Ascending aorta (tissue), 2 donors: ENCODE results near the gene BNC2. TPM values are rescaled to one million over a fixed set of nuclear protein-coding genes. Genes with fewer than 3 reads are reported as not detected.

Experiments used
- DNase-seq, 2 donors: peaks; one replicate each; pipeline ENCODE4 v3.0.0-alpha.2; 2019; ENCODE audit warnings: low spot score in 2 of 2
- H3K27ac ChIP-seq, 2 donors: fragments of 200-600 bp; sonication (generic); one replicate each; pipeline ENCODE4 v1.5.1; 2016 to 2017; ENCODE audit warnings: mild to moderate bottlenecking in 1 of 2
- H3K27me3 ChIP-seq: fragments of 200-600 bp; sonication (generic); one replicate; pipeline ENCODE4 v1.5.1; 2017
- H3K36me3 ChIP-seq, 2 donors: fragments of 200-600 bp; sonication (generic); one replicate each; pipeline ENCODE4 v1.5.1; 2016
- H3K4me1 ChIP-seq, 2 donors: fragments of 200-600 bp; sonication (generic); one replicate each; pipeline ENCODE4 v1.5.1; 2016 to 2017; ENCODE audit warnings: mild to moderate bottlenecking in 1 of 2
- H3K4me3 ChIP-seq, 2 donors: fragments of 200-600 bp; sonication (generic); one replicate each; pipeline ENCODE4 v1.5.1; 2016 to 2017; ENCODE audit warnings: mild to moderate bottlenecking in 1 of 2
- H3K9me3 ChIP-seq, 2 donors: fragments of 200-600 bp; sonication (generic); one replicate each; pipeline ENCODE4 v1.5.1; 2016
- intact Hi-C: fragments of 100-400 bp; cut with DNase I; formaldehyde crosslinking; loops from one replicate; pipeline ENCODE4 v1.15.1; 2023
- total RNA-seq: library from RNA; depleted of rRNA; stranded (reverse); fragments of >200 nt; gene quantifications from one replicate; pipeline ENCODE4 v1.1.0, GENCODE V29; 2016
- TF ChIP-seq, protein P1 (sequence below), 3 experiments: fragments of 200-600 bp in 2 of 3; fragments of 450-650 bp in 1 of 3; sonication (generic) in 2 of 3; IDR thresholded peaks; one replicate each; pipeline ENCODE4 v1.5.1; 2016 to 2019; ENCODE audit warnings: antibody characterized with exemption in 3 of 3, mild to moderate bottlenecking in 1 of 3, moderate library complexity in 1 of 3

Gene BNC2
- total RNA-seq, 1 donor from 2014 or later = 25.5 TPM

DNA sequence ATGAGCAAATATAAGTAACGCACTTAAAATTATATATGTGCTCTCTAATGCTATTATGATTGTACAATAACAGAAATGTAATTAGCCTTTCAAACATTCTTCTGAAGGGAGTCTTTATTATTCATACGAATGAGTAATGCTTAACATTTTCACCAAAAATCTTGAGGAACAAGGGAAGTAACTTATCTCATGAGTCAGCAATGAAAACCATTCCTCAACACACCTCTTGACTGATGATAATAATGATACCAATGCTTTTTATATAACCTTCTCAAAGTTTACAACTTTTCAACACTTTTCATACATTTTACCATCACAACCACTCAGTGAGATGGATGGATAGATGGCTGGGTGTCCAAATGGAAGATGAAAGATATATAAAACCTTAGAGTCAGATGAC lies 369.3 kb downstream of the BNC2 start:
- peaks cover 0 to 2% of the 10 kb centered on the region in 2 donors for H3K4me1 ChIP-seq
- DNase-seq = no peak
- intact Hi-C loops = loop anchor here (10.0 kb wide), 1 partner anchor 74 kb away; no protein-coding TSS in a partner anchor
- no peaks in the 10 kb centered on the region for H3K36me3 ChIP-seq
- H3K27ac ChIP-seq = no peak overlapping the region
- no peak overlapping the region for H3K4me3 ChIP-seq
- H3K27me3 ChIP-seq = no peaks in the 10 kb centered on the region
- H3K9me3 ChIP-seq = no peaks in the 10 kb centered on the region
- TF ChIP-seq, protein P1, sequence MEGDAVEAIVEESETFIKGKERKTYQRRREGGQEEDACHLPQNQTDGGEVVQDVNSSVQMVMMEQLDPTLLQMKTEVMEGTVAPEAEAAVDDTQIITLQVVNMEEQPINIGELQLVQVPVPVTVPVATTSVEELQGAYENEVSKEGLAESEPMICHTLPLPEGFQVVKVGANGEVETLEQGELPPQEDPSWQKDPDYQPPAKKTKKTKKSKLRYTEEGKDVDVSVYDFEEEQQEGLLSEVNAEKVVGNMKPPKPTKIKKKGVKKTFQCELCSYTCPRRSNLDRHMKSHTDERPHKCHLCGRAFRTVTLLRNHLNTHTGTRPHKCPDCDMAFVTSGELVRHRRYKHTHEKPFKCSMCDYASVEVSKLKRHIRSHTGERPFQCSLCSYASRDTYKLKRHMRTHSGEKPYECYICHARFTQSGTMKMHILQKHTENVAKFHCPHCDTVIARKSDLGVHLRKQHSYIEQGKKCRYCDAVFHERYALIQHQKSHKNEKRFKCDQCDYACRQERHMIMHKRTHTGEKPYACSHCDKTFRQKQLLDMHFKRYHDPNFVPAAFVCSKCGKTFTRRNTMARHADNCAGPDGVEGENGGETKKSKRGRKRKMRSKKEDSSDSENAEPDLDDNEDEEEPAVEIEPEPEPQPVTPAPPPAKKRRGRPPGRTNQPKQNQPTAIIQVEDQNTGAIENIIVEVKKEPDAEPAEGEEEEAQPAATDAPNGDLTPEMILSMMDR (IDR thresholded peaks at IDR 0.05) = no peak

DNA sequence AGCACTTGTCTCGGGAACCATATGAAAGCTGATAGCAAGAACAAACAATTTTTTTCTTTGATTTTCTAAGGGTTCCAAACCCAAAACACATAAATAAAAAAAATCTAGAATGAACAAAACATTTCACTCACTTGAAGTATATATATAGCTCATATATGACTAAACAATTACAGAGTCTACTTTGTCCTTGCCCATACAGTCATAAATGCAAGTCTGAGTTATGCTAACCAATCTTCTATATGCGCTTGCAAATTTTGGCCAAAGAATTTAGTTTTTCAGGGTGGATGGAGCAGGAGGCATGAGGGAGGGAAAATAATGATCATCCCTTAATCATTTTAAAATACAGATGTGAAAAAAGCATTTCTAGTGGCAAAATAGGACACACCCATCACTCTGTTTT lies 370.1 kb downstream of the BNC2 start:
- Histone ChIP-seq H3K27me3 (no peaks in the 10 kb centered on the region), H3K9me3 (no peaks in the 10 kb centered on the region), H3K36me3 (no peaks in the 10 kb centered on the region), H3K4me3 (no peak overlapping the region), H3K4me1 (peaks cover 0 to 2% of the 10 kb centered on the region in 2 donors), H3K27ac (no peak overlapping the region)
- intact Hi-C loops = loop anchor here (10.0 kb wide), 1 partner anchor 74 kb away; no protein-coding TSS in a partner anchor
- DNase-seq = no peak
- TF ChIP-seq, protein P1 (IDR thresholded peaks at IDR 0.05) = no peak

DNA sequence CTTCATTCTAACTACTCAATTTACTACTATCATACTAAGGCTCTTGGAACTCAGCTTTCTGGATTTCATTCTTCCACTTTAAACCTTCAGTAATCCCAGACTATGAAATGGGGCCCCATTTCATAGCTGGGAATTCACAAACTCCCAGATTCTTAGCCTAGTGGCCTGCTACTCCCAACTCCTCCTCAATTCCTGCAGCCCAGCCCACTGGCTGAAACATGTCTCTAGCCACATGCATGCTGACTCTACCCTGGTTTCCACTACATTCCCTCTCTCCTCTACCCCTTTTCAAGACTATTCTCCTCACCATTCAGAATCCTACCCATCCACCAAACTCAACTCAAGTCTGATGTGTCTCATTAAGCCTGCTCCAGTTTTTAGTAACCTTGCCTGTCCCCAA lies 370.6 kb downstream of the BNC2 start:
- DNase-seq = no peak
- H3K4me1 ChIP-seq = peaks cover 0 to 2% of the 10 kb centered on the region in 2 donors
- no peak overlapping the region for H3K4me3 ChIP-seq

DNA sequence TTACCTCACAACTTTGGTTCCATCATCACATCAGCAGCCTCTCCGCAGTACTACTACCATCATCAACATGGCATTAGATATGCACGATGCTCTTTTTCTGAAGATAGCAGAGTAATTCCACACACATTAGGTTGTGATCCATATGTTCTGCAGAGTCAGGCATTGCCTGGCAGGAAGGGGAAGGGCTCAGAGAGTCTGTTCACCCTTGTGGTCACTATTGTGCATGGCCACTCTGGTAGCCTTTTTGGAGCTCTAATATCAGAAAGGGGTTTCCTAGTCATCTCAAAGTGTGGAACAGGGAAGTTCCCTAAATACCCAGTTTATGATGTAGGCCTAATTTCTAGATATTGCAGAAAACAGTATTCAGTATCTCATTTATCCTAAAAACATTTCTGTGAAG lies 373.6 kb downstream of the BNC2 start:
- Histone ChIP-seq H3K27ac (no peak overlapping the region), H3K4me3 (no peak overlapping the region), H3K4me1 (no peaks in the 10 kb centered on the region)

More for the DNA sequence above, 370.6 kb downstream of the BNC2 start:
- H3K27me3 ChIP-seq = no peaks in the 10 kb centered on the region
- H3K9me3 ChIP-seq = no peaks in the 10 kb centered on the region
- H3K36me3 ChIP-seq = no peaks in the 10 kb centered on the region
- no peak overlapping the region for H3K27ac ChIP-seq
- intact Hi-C loops = loop anchor here (10.0 kb wide), 1 partner anchor 75 kb away; no protein-coding TSS in a partner anchor
- TF ChIP-seq, protein P1 (IDR thresholded peaks at IDR 0.05) = no peak

DNA sequence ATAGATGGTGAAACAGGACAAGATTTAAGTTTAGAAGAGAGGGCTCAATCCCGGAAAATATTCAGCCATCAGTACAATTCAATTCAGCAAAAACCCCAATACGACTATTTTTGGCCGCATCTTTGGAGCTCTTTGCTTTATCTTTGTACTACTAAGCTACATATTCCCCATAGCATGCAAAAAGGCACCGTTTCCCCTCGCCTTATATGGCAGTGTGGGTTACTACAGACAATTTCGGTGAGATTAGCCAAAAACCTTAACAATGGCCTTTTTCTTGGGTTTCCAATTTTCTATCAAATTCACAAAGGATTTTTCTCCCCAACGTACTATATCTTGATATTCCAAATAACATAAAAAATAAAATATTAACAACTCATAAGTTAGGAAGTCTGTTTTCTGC lies 382.6 kb downstream of the BNC2 start:
- Histone ChIP-seq H3K9me3 (no peaks in the 10 kb centered on the region), H3K27me3 (no peaks in the 10 kb centered on the region), H3K4me1 (no peaks in the 10 kb centered on the region), H3K4me3 (no peak overlapping the region), H3K27ac (no peak overlapping the region), H3K36me3 (no peaks in the 10 kb centered on the region)
- intact Hi-C loops = no loop called here
- TF ChIP-seq, protein P1 (IDR thresholded peaks at IDR 0.05) = no peak
- DNase-seq = no peak

More for the DNA sequence above, 373.6 kb downstream of the BNC2 start:
- no peaks in the 10 kb centered on the region for H3K27me3 ChIP-seq
- intact Hi-C loops = no loop called here
- no peaks in the 10 kb centered on the region for H3K36me3 ChIP-seq
- H3K9me3 ChIP-seq = no peaks in the 10 kb centered on the region
- no peak for DNase-seq
- TF ChIP-seq, protein P1 (IDR thresholded peaks at IDR 0.05) = no peak
